HCT116 (cell line): Measurements from ENCODE around the gene GPAM. TPM values are rescaled to one million over a fixed set of nuclear protein-coding genes. Genes with fewer than 3 reads are reported as not detected.

Source experiments
- ATAC-seq: fragments of 200-7000 bp; cut with Tn5 transposase; 2 replicates; pipeline ENCODE4 v1.9.1; 2020; ENCODE audit warnings: mild to moderate bottlenecking, moderate library complexity
- BruUV-seq: library from RNA; stranded (reverse); fragments of 400-500 nt; replicated peaks from 2 replicates; lab custom pipeline; 2021; lab: Mats Ljungman, UMichigan
- CTCF ChIA-PET: fragments of 300-600 bp; sonication (Branson Sonifier 250); formaldehyde crosslinking; loops from one replicate; lab custom pipeline; 2021; ENCODE audit warnings: antibody characterized with exemption; lab: Charles Lee
- POLR2A ChIA-PET: fragments of 300-600, 350-600 bp; sonication (Branson Sonifier 250); formaldehyde crosslinking; loops from one replicate; lab custom pipeline; 2021; ENCODE audit warnings: antibody characterized with exemption; lab: Charles Lee
- RAD21 ChIA-PET, 2 experiments: fragments of 300-600 bp; sonication (Branson Sonifier 250); formaldehyde crosslinking; loops; one replicate each; lab custom pipeline; 2023; ENCODE audit warnings: low total read pairs in 2 of 2; ENCODE audit not compliant: uncharacterized antibody in 2 of 2, unreplicated experiment in 2 of 2, low non-redundant PET in 1 of 2; lab: Charles Lee
- DNase-seq: peaks from one replicate; pipeline ENCODE4 v3.0.0-alpha.2; 2010; ENCODE audit warnings: low read depth, low spot score
- H2AFZ ChIP-seq: fragments of 200-600 bp; shearing (Covaris generic), sonication (generic); 2 replicates; pipeline ENCODE4 v1.6.1; 2017; ENCODE audit warnings: low read depth, mixed run types, mixed read lengths, antibody characterized with exemption, low read length; ENCODE audit not compliant: poor library complexity, severe bottlenecking
- H3K27ac ChIP-seq: 2 replicates; pipeline ENCODE4 v1.5.1; 2012; ENCODE audit warnings: low read depth, low read length
- H3K27me3 ChIP-seq: fragments of 200-600 bp; sonication (generic); 2 replicates; pipeline ENCODE4 v1.6.1; 2016; ENCODE audit warnings: mixed run types, low read length, mixed read lengths; ENCODE audit not compliant: insufficient read depth
- H3K36me3 ChIP-seq, 2 experiments: fragments of 200-500 bp in 1 of 2; fragments of 200-600 bp in 1 of 2; sonication (Bioruptor generic) in 1 of 2; sonication (generic) in 1 of 2; 2 replicates each; pipeline versions ENCODE4 v1.5.1 to v1.6.1; 2014 to 2016; ENCODE audit warnings: low read length in 2 of 2, inconsistent platforms in 1 of 2, mixed read lengths in 1 of 2, mixed run types in 1 of 2; ENCODE audit not compliant: insufficient read depth in 2 of 2, control insufficient read depth in 1 of 2
- H3K4me1 ChIP-seq, 2 experiments: fragments of 200-600 bp in 1 of 2; sonication (generic) in 1 of 2; 2 replicates each; pipeline versions ENCODE4 v1.5.1 to v1.6.1; 2012 to 2017; ENCODE audit warnings: low read length in 2 of 2, inconsistent platforms in 1 of 2, mild to moderate bottlenecking in 1 of 2, mixed read lengths in 1 of 2, mixed run types in 1 of 2, moderate library complexity in 1 of 2; ENCODE audit not compliant: insufficient read depth in 2 of 2, control insufficient read depth in 1 of 2
- H3K4me2 ChIP-seq: fragments of 200-600 bp; sonication (generic); 2 replicates; pipeline ENCODE4 v1.6.1; 2017; ENCODE audit warnings: mixed run types, low read length, mixed read lengths
- H3K4me3 ChIP-seq, 2 experiments: fragments of 200-600 bp in 1 of 2; sonication (generic) in 1 of 2; replicated peaks in 1 of 2; 2 replicates each; pipeline ENCODE4 v1.5.1; 2011 to 2016; ENCODE audit warnings: low read length in 2 of 2, control low read depth in 1 of 2, low read depth in 1 of 2, mild to moderate bottlenecking in 1 of 2, mixed read lengths in 1 of 2, mixed run types in 1 of 2
- H3K79me2 ChIP-seq: fragments of 200-600 bp; sonication (generic); 2 replicates; pipeline ENCODE4 v1.6.1; 2017; ENCODE audit warnings: mild to moderate bottlenecking, mixed run types, low read length, moderate library complexity, mixed read lengths; ENCODE audit not compliant: insufficient read depth
- H3K9ac ChIP-seq: fragments of 200-600 bp; sonication (generic); 2 replicates; pipeline ENCODE4 v1.6.1; 2016; ENCODE audit warnings: low read length, mixed read lengths
- H3K9me2 ChIP-seq: fragments of 200-600 bp; sonication (generic), shearing (Covaris generic); 2 replicates; pipeline ENCODE4 v1.6.1; 2017; ENCODE audit warnings: mixed run types, mild to moderate bottlenecking, moderate library complexity; ENCODE audit not compliant: insufficient read depth
- H3K9me3 ChIP-seq, 2 experiments: fragments of 200-500 bp in 1 of 2; fragments of 200-600 bp in 1 of 2; sonication (Bioruptor generic) in 1 of 2; sonication (generic) in 1 of 2; 2 replicates each; pipeline ENCODE4 v1.6.1; 2014 to 2017; ENCODE audit warnings: low read length in 2 of 2, mixed read lengths in 2 of 2, inconsistent platforms in 1 of 2, low read depth in 1 of 2, mild to moderate bottlenecking in 1 of 2, mixed run types in 1 of 2, moderate library complexity in 1 of 2; ENCODE audit not compliant: control insufficient read depth in 1 of 2, insufficient read depth in 1 of 2
- H4K20me1 ChIP-seq: fragments of 200-600 bp; sonication (generic), shearing (Covaris generic); 2 replicates; pipeline ENCODE4 v1.6.1; 2017; ENCODE audit warnings: mixed run types, mild to moderate bottlenecking, moderate library complexity; ENCODE audit not compliant: insufficient read depth
- ATF3 ChIP-seq: IDR thresholded peaks from 2 replicates; pipeline ENCODE4 v1.6.1; 2012
- CEBPB ChIP-seq: IDR thresholded peaks from 2 replicates; pipeline ENCODE4 v1.6.1; 2012; ENCODE audit warnings: low read depth
- CTCF ChIP-seq, 3 experiments: fragments of 200-600 bp in 1 of 3; sonication (generic) in 1 of 3; IDR thresholded peaks in 2 of 3; conservative IDR thresholded peaks in 1 of 3; 2 replicates each; pipeline ENCODE4 v1.5.1; 2012 to 2017; ENCODE audit warnings: low read depth in 2 of 3, low read length in 2 of 3, antibody characterized with exemption in 1 of 3, borderline replicate concordance in 1 of 3, control low read depth in 1 of 3, mild to moderate bottlenecking in 1 of 3, mixed read lengths in 1 of 3, mixed run types in 1 of 3, moderate library complexity in 1 of 3; ENCODE audit not compliant: insufficient read depth in 1 of 3
- EGR1 ChIP-seq: IDR thresholded peaks from 2 replicates; pipeline ENCODE4 v1.6.1; 2012; ENCODE audit warnings: low read depth
- ELF1 ChIP-seq: IDR thresholded peaks from 2 replicates; pipeline ENCODE4 v1.6.1; 2012; ENCODE audit warnings: low read depth, borderline replicate concordance
- EZH2 ChIP-seq: fragments of 200-600 bp; sonication (generic); IDR thresholded peaks from 2 replicates; pipeline ENCODE4 v1.6.1; 2017; ENCODE audit warnings: antibody characterized with exemption, mixed run types
- EZH2phosphoT487 ChIP-seq: fragments of 200-600 bp; IDR thresholded peaks from 2 replicates; pipeline ENCODE4 v1.6.1; 2018; ENCODE audit warnings: antibody characterized with exemption, borderline replicate concordance
- FOSL1 ChIP-seq: IDR thresholded peaks from 2 replicates; pipeline ENCODE4 v1.6.1; 2012; ENCODE audit warnings: low read depth
- JUND ChIP-seq: IDR thresholded peaks from 2 replicates; pipeline ENCODE4 v1.6.1; 2012
- POLR2AphosphoS5 ChIP-seq: IDR thresholded peaks from 2 replicates; pipeline ENCODE4 v1.6.1; 2011; ENCODE audit warnings: mild to moderate bottlenecking, low read depth, low read length, moderate library complexity
- REST ChIP-seq: IDR thresholded peaks from 2 replicates; pipeline ENCODE4 v1.6.1; 2012; ENCODE audit warnings: low read depth
- TCF7L2 ChIP-seq: IDR thresholded peaks from 2 replicates; pipeline ENCODE4 v1.7.0; 2011; ENCODE audit warnings: borderline replicate concordance, inconsistent platforms; ENCODE audit not compliant: insufficient read depth, insufficient read length; ENCODE audit errors: extremely low read depth
- YY1 ChIP-seq: IDR thresholded peaks from 2 replicates; pipeline ENCODE4 v1.6.1; 2011; ENCODE audit warnings: low read length, low read depth, moderate library complexity, mild to moderate bottlenecking; ENCODE audit not compliant: insufficient replicate concordance; ENCODE audit errors: extremely low read depth
- ZBTB33 ChIP-seq: IDR thresholded peaks from 2 replicates; pipeline ENCODE4 v1.6.1; 2011; ENCODE audit warnings: mild to moderate bottlenecking, low read length, moderate library complexity; ENCODE audit not compliant: insufficient replicate concordance; ENCODE audit errors: extremely low read depth
- ZNF274 ChIP-seq: fragments of 200-500 bp; sonication (Bioruptor generic); IDR thresholded peaks from 2 replicates; pipeline ENCODE4 v1.6.1; 2014; ENCODE audit warnings: mild to moderate bottlenecking, low read depth, low read length, inconsistent platforms
- intact Hi-C: fragments of 100-400 bp; cut with micrococcal nuclease; formaldehyde crosslinking; loops from 2 replicates; pipeline ENCODE4 v1.10.0; 2022
- total RNA-seq: library from RNA; stranded (reverse); gene quantifications from one replicate; pipeline ENCODE4 v1.2.1, GENCODE V29; 2021; ENCODE audit not compliant: unreplicated experiment

Gene GPAM
- total RNA-seq, 1 experiment from 2014 or later, result 19.3 TPM

GRCh38 chr10:112124866-112125265 lies 58.7 kb downstream of the GPAM start (continued):
- TF ChIP-seq YY1, result no peak

GRCh38 chr10:112122827-112123226 lies 60.7 kb downstream of the GPAM start:
- no peak for DNase-seq
- Histone ChIP-seq H3K9ac (no peak overlapping the region), H3K27me3 (peaks cover 31% of the 10 kb centered on the region; the same call in 1 of the 2 replicates), H3K4me3 (no peak overlapping the region), H3K36me3 (no peaks in the 10 kb centered on the region), H3K4me2 (no peak overlapping the region), H3K4me1 (no peaks in the 10 kb centered on the region), H2AFZ (no peak overlapping the region), H3K27ac (no peak overlapping the region), H4K20me1 (no peaks in the 10 kb centered on the region), H3K9me2 (no peaks in the 10 kb centered on the region), H3K79me2 (no peaks in the 10 kb centered on the region), H3K9me3 (no peaks in the 10 kb centered on the region)
- ChIA-PET RAD21 (no interaction called here), CTCF (interaction anchor here (1.5 to 9.3 kb wide), 2 partner anchors 14 to 18 kb away, joined by 3 to 62 read pairs; no protein-coding TSS in a partner anchor), POLR2A (interaction anchor here (0.7 kb wide), 1 partner anchor 9 kb away, joined by 4 read pairs; no protein-coding TSS in a partner anchor)
- BruUV-seq, result no TSS peak
- no peak for ATAC-seq
- TF ChIP-seq ZBTB33, result no peak
- no peak for TF ChIP-seq ZNF274
- no peak for TF ChIP-seq JUND
- no peak for TF ChIP-seq YY1
- no peak for TF ChIP-seq CEBPB
- TF ChIP-seq TCF7L2, result no peak
- no peak for TF ChIP-seq EZH2
- TF ChIP-seq POLR2AphosphoS5, result no peak
- TF ChIP-seq EZH2phosphoT487, result no peak
- TF ChIP-seq ATF3, result no peak
- no peak for TF ChIP-seq ELF1
- no peak for TF ChIP-seq EGR1
- TF ChIP-seq CTCF (IDR thresholded peaks at IDR 0.05 in 2 of 3, conservative IDR thresholded peaks at IDR 0.05 in 1 of 3; ENCODE audit: borderline replicate concordance in 1 of 3, insufficient read depth in 1 of 3, low read depth in 2 of 3, low read length in 2 of 3), result no peak
- no peak for TF ChIP-seq REST
- no peak for TF ChIP-seq FOSL1
- intact Hi-C loops, result no loop called here
